ENCODE measurements around the gene EPN1.
"Not testable (repeated sequence)": the region's sequence is repeated elsewhere in the genome, so short reads cannot be mapped to it uniquely, and the experiment has no call there.

EPN1 gene

GRCh38 chr19:55693336-55693974, 18.4 kb downstream of the EPN1 start:
- no peak for DNase-seq (ENCODE audit: low read depth)

DNA sequence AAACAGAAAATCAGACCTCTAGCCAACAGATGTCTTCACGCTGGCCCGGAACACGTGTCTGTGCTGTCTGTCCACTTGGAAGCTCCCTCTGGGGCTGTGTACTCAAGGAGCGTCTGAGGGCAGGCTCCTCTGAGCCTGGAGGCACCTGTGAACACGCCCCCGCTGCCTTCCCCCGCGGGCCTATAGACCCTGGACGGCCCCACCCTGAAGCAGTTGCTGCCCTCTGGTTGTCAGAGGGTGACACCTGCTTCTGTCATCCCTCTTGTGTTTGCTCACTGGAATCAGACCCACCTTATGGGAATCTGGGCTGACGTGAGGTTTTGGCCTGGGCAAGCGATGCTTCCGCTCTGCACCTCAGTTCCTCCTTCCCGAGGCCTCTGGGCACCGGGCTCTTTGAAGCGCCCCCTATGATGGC, 19.2 kb downstream of the EPN1 start:
- no peak for DNase-seq (ENCODE audit: low read depth)

DNA sequence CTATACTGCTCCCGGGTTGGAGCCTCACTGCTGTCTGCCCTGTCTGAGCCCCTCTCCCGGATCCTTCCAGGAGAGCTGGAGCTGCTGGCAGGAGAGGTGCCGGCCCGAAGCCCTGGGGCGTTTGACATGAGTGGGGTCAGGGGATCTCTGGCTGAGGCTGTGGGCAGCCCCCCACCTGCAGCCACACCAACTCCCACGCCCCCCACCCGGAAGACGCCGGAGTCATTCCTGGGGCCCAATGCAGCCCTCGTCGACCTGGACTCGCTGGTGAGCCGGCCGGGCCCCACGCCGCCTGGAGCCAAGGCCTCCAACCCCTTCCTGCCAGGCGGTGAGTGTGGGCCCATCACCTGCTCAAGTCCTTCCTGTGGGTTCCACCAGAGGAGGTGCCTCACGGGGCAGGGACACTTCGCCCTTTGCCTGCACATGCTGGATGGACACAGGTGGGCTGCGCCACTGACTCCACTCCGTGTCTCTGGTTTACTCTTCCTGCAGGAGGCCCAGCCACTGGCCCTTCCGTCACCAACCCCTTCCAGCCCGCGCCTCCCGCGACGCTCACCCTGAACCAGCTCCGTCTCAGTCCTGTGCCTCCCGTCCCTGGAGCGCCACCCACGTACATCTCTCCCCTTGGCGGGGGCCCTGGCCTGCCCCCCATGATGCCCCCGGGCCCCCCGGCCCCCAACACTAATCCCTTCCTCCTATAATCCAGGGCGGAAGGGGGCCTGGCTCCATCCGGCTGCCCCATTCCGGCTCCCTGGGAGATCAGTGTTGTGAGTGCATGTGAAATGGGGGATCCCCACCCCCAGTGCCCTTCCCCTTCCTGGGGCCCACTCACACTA, 19.8 kb downstream of the EPN1 start:
- no peak for DNase-seq (ENCODE audit: low read depth)

DNA sequence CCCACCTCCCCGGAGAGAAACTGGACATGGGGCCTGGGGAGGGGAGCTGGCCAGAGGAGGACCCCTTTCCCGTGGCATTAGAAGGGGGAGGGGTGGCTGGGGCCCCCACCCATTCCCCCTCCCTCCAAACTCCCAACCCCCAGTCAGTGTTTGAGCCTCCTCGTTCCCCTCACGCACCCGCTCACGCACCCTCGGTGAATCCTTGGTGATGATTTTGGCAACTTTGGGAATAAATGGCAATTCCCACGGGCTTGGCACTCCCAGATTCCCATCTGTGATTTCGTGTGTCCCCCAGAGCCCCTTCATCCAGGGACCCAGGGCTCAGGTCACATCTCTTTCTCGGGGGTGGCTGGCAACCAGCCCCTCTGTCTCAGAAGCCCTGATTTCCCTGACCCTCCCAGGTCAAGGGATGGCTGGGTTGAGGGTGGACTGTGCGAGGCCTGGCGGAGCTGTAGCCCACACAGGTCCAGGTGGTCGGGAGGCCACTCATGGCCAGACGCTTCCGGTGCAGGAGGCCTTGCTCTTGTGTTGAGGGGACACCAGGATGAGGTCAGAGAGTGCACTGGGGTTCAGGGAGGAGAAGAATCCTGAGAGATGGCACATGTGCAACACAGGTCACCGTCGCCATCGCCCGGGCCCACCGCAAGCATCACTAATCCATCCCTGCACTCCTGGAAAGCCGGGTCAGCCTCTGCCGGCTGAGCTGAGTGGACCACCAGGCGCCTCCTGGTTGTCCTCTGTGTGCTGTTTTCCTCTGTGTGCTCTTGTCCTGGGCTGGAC, 20.7 kb downstream of the EPN1 start:
- DNase-seq (ENCODE audit: low read depth), result no peak

DNA sequence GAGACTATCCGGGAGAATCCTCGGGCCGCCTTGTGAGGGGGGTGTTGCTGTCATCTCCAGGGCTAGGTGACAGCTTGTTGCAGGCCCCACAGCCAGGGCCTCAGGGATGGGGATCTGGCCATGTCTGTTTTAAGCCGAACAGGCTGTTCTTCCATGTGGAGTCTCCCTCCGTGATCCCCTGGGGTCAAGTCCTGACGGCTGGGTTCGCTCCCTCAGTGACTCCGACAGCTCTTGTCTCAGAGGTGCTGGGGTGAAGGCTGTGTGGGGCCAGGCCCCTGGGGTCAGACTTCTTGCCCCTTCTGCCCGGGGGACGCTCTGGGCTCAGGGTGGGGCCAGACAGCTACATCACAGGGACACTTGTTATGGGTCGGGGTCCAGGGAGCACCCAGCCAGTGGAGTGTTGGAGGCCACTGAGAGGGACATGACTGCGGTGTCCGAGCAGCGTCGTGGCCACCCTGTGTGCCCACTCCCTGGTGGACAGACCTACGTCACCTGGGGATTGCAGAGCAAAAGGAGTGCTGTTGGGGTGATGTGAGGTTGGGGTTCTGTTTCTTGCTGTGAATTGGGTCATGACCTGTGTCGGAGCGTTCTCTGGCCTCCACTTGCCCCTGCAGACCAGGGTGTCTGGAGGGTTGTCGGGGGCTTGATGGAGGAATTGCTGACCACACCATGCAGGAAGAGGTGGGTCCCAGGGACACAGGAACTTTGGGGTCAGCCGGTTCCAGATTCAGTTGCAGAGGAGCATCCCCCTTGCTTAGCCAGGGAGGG, 21.5 kb downstream of the EPN1 start:
- no peak for DNase-seq (ENCODE audit: low read depth)

GRCh38 chr19:55697069-55697440, 22.0 kb downstream of the EPN1 start:
- DNase-seq (ENCODE audit: low read depth), result no peak

- no peak for DNase-seq (ENCODE audit: low read depth)
Observed at GRCh38 chr19:55697698-55698097, 22.7 kb downstream of the EPN1 start.

DNA sequence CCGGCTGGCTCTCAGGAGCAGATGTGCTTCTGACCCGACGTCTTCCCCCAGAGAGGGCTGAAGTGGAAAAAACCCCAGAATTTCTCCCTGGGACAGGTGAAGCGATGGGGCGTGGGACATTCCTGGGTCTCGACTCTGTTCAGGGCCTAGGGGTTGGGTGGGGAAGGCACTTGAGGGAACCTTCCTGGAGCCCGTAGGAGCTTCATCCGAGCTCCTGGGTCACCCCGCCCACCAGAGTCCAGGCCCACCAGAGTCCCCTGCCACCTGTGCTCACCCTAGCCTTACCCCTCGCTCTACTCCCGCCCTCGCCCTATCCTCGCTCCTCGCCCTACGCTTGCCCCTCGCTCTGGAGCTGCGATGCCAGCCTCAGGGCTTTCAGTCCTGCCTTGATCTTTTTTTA, 23.2 kb downstream of the EPN1 start:
- no peak for DNase-seq (ENCODE audit: low read depth)

GRCh38 chr19:55699221-55699620, 24.2 kb downstream of the EPN1 start:
- no peak for DNase-seq (ENCODE audit: low read depth)

GRCh38 chr19:55700813-55701212, 25.8 kb downstream of the EPN1 start:
- no peak for DNase-seq (ENCODE audit: low read depth)

DNA sequence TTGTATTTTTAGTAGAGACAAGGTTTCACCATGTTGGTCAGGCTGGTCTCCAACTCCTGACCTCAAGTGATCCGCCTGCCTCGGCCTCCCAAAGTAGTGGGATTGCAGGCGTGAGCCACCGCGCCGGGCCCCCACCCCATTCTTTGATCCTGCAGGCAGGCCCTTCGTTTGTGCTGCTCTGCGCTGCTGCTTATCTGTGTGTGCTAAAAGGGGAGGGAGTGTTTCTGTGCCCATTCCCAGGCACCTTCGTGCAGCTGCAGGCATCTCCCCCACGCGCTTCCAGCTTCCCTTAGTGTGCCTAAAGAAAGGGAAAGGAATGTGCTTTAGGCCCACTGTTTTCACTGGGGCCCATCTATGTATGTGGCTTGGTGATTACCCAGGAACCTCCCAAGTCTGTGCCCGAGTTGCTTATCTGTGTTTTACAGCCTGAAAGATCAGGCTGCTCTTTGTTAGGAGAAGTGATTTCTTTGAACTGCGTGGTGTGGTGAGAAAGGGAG, 27.2 kb downstream of the EPN1 start:
- DNase-seq (ENCODE audit: low read depth), result no peak

GRCh38 chr19:55703790-55704215, 28.8 kb downstream of the EPN1 start:
- no peak for DNase-seq (ENCODE audit: low read depth)

DNA sequence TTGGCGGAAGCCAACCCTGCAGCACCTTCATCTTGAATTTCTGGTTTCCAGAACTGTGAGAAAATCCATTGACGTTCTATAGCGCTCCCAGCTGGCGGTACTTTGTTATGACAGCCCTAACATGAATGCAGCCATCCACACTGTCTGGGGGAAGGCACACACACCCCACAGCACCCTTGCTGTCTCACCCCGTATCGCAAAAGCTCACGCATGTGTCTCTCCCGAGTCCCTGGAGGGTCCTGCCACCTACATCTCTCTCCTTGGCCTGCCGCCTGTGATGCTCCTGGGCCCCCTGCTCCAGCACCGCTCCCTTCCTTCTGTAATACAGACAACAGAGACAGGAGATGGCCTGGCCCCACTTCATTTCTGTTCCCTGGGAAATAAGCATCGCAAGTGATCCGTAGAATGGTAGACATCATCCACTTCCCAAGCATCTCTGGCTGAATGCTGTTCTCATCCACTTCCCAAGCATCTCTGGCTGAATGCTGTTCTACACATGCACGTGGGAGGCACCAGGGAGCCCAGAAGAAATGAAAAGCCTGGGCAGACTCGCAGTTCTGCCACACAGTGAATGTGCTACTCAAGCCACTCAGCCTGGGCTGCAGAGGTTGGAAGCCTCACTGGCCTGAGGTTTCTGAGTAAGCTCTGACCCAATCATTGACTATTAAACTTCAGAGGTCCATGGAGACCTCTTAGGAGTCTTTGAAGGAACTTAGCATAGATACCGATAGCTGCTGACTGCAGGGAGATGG, 29.6 kb downstream of the EPN1 start:
- DNase-seq (ENCODE audit: low read depth), result no peak

DNA sequence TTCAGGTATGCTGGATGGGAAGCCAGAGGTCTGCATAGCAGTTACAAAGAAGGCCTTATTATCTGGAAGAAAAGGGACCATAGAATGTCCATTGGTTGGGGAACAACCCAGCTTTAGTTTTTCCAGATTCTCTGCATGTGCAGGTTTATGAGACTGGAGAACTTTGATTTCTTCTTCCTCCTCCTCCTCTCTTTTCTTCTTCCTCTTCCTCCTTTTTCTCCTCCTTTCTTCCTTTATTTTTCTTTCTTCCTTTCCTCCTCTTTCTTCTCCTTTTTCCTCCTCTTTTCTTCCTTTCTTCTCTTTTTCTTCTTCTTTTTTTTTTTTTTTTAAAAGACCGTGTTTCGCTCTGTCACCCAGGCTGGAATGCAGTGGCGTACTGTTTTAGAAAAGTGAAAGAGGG, 30.9 kb downstream of the EPN1 start:
- DNase-seq (ENCODE audit: low read depth), result no peak

GRCh38 chr19:55711719-55712118, 36.7 kb downstream of the EPN1 start:
- DNase-seq (ENCODE audit: low read depth), result no peak

- no peak for DNase-seq (ENCODE audit: low read depth)
Observed at GRCh38 chr19:55712804-55713631, 38.0 kb downstream of the EPN1 start.

DNA sequence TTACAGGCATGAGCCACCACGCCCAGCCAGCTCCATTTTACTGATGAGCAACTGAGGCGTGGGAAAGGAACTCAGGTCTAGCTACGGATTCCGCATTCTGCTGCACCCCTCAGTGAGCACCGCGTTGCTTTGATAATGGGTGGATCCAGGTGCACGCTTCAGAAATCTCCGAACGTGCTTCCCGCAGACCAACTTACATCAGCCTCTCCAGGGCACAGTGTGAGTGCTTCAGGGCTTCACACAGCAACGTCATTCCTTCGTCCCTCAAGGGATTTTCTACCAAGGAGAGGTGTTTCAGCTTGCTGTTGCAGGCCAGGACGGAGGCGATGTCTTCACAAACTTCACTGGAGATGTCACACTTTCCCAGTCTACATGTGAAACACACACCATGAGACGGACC, 41.5 kb downstream of the EPN1 start:
- DNase-seq (ENCODE audit: low read depth), result no peak

DNA sequence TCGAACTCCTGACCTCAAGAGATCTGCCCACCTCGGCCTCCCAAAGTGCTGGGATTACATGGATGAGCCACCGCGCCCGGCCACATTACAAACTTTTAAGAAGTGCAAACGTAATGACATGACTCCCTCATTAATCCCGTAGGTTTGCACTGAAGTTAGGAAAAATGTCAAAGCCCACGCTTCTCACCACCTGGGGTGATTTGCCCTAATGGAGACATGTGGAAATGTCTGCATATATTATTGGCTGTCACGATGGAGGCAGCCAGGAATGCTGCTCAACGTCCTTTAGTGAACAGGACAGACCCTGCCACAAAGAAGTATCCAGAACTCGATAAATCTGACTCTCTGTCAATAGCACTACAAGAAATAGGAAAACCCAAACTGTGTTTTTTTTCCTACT, 42.2 kb downstream of the EPN1 start:
- no peak for DNase-seq (ENCODE audit: low read depth)

DNA sequence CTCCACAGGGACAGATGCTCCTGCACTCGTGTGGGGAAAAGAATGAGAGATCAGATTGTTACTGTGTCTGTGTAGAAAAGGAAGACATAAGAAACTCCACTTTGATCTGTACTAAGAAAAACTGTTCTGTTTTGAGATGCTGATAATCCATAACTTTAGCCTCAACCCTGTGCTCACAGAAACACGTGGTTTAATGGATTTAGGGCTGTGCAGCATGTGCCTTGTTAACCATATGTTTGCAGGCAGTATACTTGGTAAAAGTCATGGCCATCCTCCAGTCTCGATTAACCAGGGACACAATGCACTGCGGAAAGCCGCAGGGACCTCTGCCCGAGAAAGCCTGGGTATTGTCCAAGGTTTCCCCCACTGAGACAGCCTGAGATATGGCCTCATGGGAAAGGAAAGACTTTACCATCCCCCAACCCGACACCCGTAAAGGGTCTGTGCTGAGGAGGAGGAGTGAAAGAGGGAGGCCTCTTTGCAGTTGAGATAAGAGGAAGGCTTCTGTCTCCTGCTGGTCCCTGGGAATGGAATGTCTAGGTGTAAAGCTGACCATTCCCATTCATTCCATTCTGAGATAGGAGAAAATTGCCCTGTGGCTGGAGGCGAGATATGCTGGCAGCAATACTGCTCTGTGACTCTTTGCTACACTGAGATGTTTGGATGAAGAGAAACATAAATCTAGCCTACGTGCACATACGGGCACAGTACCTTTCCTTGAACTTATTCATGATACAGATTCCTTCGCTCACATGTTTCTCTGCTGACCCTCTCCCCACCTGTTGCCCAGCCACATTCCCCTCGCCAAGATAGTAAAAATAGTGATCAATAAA, 43.1 kb downstream of the EPN1 start:
- not testable (repeated sequence) for DNase-seq (ENCODE audit: low read depth)
